Naive thymus-derived CD4-positive, alpha-beta T cell (primary cell): Measurements from ENCODE around the gene IFT172. TPM values are rescaled to one million over a fixed set of nuclear protein-coding genes. Genes with fewer than 3 reads are reported as not detected.
A peak's percentile ranks its signal among the peaks of the same experiment; 100 is the strongest.

Experiments used
- ATAC-seq: fragments of 150-1000 bp; cut with Tn5 transposase; 2 replicates; pipeline ENCODE4 v1.10.0; 2021; ENCODE audit warnings: mild to moderate bottlenecking, moderate library complexity
- CTCF ChIA-PET: fragments of 350-600 bp; sonication (Branson Sonifier 250); formaldehyde crosslinking; loops from one replicate; lab custom pipeline; 2021; ENCODE audit warnings: antibody characterized with exemption; lab: Charles Lee
- POLR2A ChIA-PET: fragments of 350-600 bp; sonication (Branson Sonifier 250); formaldehyde crosslinking; loops from one replicate; lab custom pipeline; 2021; ENCODE audit warnings: antibody characterized with exemption, inconsistent platforms; lab: Charles Lee
- DNase-seq, 9 donors: peaks; one replicate each; pipeline versions ENCODE4 v3.0.0 to v3.0.0-alpha.2; 2020 to 2022; ENCODE audit warnings: mixed read lengths in 1 of 9
- H3K27ac ChIP-seq: one replicate; pipeline ENCODE4 v1.7.0; 2013; ENCODE audit warnings: mild to moderate bottlenecking, low read depth, low read length, moderate library complexity
- H3K27me3 ChIP-seq, 2 donors: one replicate each; pipeline ENCODE4 v1.7.0; 2013; ENCODE audit warnings: low read length in 2 of 2, mild to moderate bottlenecking in 2 of 2, moderate library complexity in 2 of 2; ENCODE audit not compliant: control insufficient read depth in 2 of 2, insufficient read depth in 2 of 2
- H3K36me3 ChIP-seq, 3 experiments: 1 replicate in 2 of 3; 2 replicates in 1 of 3; pipeline ENCODE4 v1.7.0; 2013; ENCODE audit warnings: low read length in 3 of 3, mild to moderate bottlenecking in 3 of 3, moderate library complexity in 1 of 3; ENCODE audit not compliant: insufficient read depth in 3 of 3, control insufficient read depth in 2 of 3
- H3K4me1 ChIP-seq, 2 donors: one replicate each; pipeline ENCODE4 v1.7.0; 2013; ENCODE audit warnings: low read length in 2 of 2, mild to moderate bottlenecking in 2 of 2, moderate library complexity in 1 of 2; ENCODE audit not compliant: control insufficient read depth in 2 of 2, insufficient read depth in 2 of 2
- H3K4me3 ChIP-seq: 2 replicates; pipeline ENCODE4 v1.7.0; 2013; ENCODE audit warnings: mild to moderate bottlenecking, low read length
- H3K9me3 ChIP-seq, 3 experiments: 1 replicate in 2 of 3; 2 replicates in 1 of 3; pipeline ENCODE4 v1.7.0; 2013; ENCODE audit warnings: low read length in 3 of 3; ENCODE audit not compliant: control insufficient read depth in 2 of 3
- H3K27ac Mint-ChIP-seq, 9 donors: one replicate each; pipeline ENCODE4 v1.8.0; 2020 to 2022; ENCODE audit warnings: mixed read lengths in 9 of 9, mild to moderate bottlenecking in 8 of 9, moderate library complexity in 5 of 9, inconsistent platforms in 2 of 9
- H3K27me3 Mint-ChIP-seq, 5 donors: one replicate each; pipeline ENCODE4 v1.8.0; 2021 to 2022; ENCODE audit warnings: mixed read lengths in 5 of 5, mild to moderate bottlenecking in 1 of 5
- H3K36me3 Mint-ChIP-seq, 5 donors: one replicate each; pipeline ENCODE4 v1.8.0; 2020 to 2022; ENCODE audit warnings: mixed read lengths in 5 of 5, mild to moderate bottlenecking in 3 of 5, inconsistent platforms in 1 of 5
- H3K4me1 Mint-ChIP-seq, 7 donors: one replicate each; pipeline ENCODE4 v1.8.0; 2020 to 2022; ENCODE audit warnings: mixed read lengths in 7 of 7, mild to moderate bottlenecking in 3 of 7, inconsistent platforms in 1 of 7
- H3K4me3 Mint-ChIP-seq, 10 donors: one replicate each; pipeline ENCODE4 v1.8.0; 2020 to 2022; ENCODE audit warnings: mild to moderate bottlenecking in 10 of 10, mixed read lengths in 10 of 10, moderate library complexity in 6 of 10, inconsistent platforms in 2 of 10
- H3K9me3 Mint-ChIP-seq, 11 donors: one replicate each; pipeline ENCODE4 v1.8.0; 2020 to 2022; ENCODE audit warnings: mixed read lengths in 11 of 11, mild to moderate bottlenecking in 4 of 11, inconsistent platforms in 1 of 11, moderate library complexity in 1 of 11
- intact Hi-C, 2 donors: fragments of 100-400 bp; cut with micrococcal nuclease; formaldehyde crosslinking; loops; one replicate each; pipeline ENCODE4 v1.15.1; 2023
- polyA plus RNA-seq, 2 donors: library from polyadenylated mRNA; unstranded; fragments of 300-500 nt; fragmentation: Illumina TruSeq; gene quantifications; one replicate each; pipeline ENCODE4 v1.2.3, GENCODE V29; 2021
- total RNA-seq, 6 experiments: library from RNA in 5 of 6; stranded (reverse) in 5 of 6; gene quantifications; 1 replicate in 5 of 6; 2 replicates in 1 of 6; pipeline ENCODE4 v1.2.3 and lab custom pipeline; 2021 to 2026

Gene IFT172
- total and polyA plus RNA-seq, 7 experiments from 2014 or later: 1.4 to 35.8 (median 21.1) TPM

GRCh38 chr2:27422958-27423357, 66.6 kb downstream of the IFT172 start:
- no peak overlapping the region for H3K4me3 Mint-ChIP-seq
- CTCF ChIA-PET: no interaction called here
- intact Hi-C loops: no loop called here
- no peaks in the 10 kb centered on the region for H3K4me1 ChIP-seq
- H3K27me3 ChIP-seq: no peaks in the 10 kb centered on the region
- H3K27ac Mint-ChIP-seq: no peak overlapping the region
- peaks cover 0 to 8% (median 0%) of the 10 kb centered on the region in 5 donors for H3K27me3 Mint-ChIP-seq
- H3K27ac ChIP-seq: no peak overlapping the region
- H3K9me3 Mint-ChIP-seq: no peaks in the 10 kb centered on the region
- H3K36me3 ChIP-seq: no peaks in the 10 kb centered on the region
- peaks cover 5 to 10% (median 7%) of the 10 kb centered on the region in 7 donors for H3K4me1 Mint-ChIP-seq
- H3K36me3 Mint-ChIP-seq: no peaks in the 10 kb centered on the region
- POLR2A ChIA-PET: interaction anchor here (1.1 kb wide), 1 partner anchor 13 kb away, joined by 3 read pairs; no protein-coding TSS in a partner anchor
- no peaks in the 10 kb centered on the region for H3K9me3 ChIP-seq
- ATAC-seq (no peak), DNase-seq (no peak)
- no peak overlapping the region for H3K4me3 ChIP-seq

GRCh38 chr2:27421660-27422250, 67.8 kb downstream of the IFT172 start:
- Mint-ChIP-seq H3K4me3 (no peak overlapping the region), H3K27ac (peak overlapping the region in 1 of 9 donors; percentile 14), H3K27me3 (peaks cover 0 to 8% (median 0%) of the 10 kb centered on the region in 5 donors), H3K4me1 (peaks cover 0 to 4% (median 0%) of the 10 kb centered on the region in 7 donors), H3K9me3 (no peaks in the 10 kb centered on the region), H3K36me3 (no peaks in the 10 kb centered on the region)
- no peaks in the 10 kb centered on the region for H3K4me1 ChIP-seq
- no peak overlapping the region for H3K27ac ChIP-seq
- intact Hi-C loops: no loop called here
- H3K4me3 ChIP-seq: no peak overlapping the region
- ChIA-PET POLR2A (interaction anchor here (1.1 kb wide), 1 partner anchor 12 kb away, joined by 4 read pairs; the partner anchor contains the start of gene PPM1G), CTCF (no interaction called here)
- H3K36me3 ChIP-seq: no peaks in the 10 kb centered on the region
- no peaks in the 10 kb centered on the region for H3K27me3 ChIP-seq
- DNase-seq: no peak
- ATAC-seq: no peak
- no peaks in the 10 kb centered on the region for H3K9me3 ChIP-seq

GRCh38 chr2:27420996-27421395, 68.5 kb downstream of the IFT172 start:
- Histone ChIP-seq H3K4me3 (no peak overlapping the region), H3K9me3 (no peaks in the 10 kb centered on the region), H3K36me3 (no peaks in the 10 kb centered on the region), H3K4me1 (no peaks in the 10 kb centered on the region), H3K27ac (no peak overlapping the region), H3K27me3 (no peaks in the 10 kb centered on the region)
- ChIA-PET POLR2A (interaction anchor here (1.1 kb wide), 1 partner anchor 11 kb away, joined by 4 read pairs; the partner anchor contains the start of gene PPM1G), CTCF (no interaction called here)
- H3K9me3 Mint-ChIP-seq: no peaks in the 10 kb centered on the region
- no peak overlapping the region for H3K27ac Mint-ChIP-seq
- H3K36me3 Mint-ChIP-seq: no peaks in the 10 kb centered on the region
- H3K4me1 Mint-ChIP-seq: peaks cover 0 to 4% (median 0%) of the 10 kb centered on the region in 7 donors
- DNase-seq: no peak
- no peak for ATAC-seq
- H3K4me3 Mint-ChIP-seq: no peak overlapping the region
- intact Hi-C loops: no loop called here
- peaks cover 0 to 8% (median 0%) of the 10 kb centered on the region in 5 donors for H3K27me3 Mint-ChIP-seq

GRCh38 chr2:27416151-27416550, 73.4 kb downstream of the IFT172 start:
- H3K9me3 ChIP-seq: no peaks in the 10 kb centered on the region
- intact Hi-C loops: no loop called here
- Mint-ChIP-seq H3K4me1 (peaks cover 0 to 5% (median 4%) of the 10 kb centered on the region in 7 donors), H3K27ac (no peak overlapping the region), H3K27me3 (peaks cover 0 to 12% (median 0%) of the 10 kb centered on the region in 5 donors), H3K36me3 (peaks cover 0 to 3% (median 0%) of the 10 kb centered on the region in 5 donors), H3K4me3 (no peak overlapping the region), H3K9me3 (peaks cover 0 to 4% (median 0%) of the 10 kb centered on the region in 11 donors)
- no peak overlapping the region for H3K27ac ChIP-seq
- ChIA-PET CTCF (no interaction called here), POLR2A (no interaction called here)
- DNase-seq (no peak), ATAC-seq (no peak)
- H3K27me3 ChIP-seq: no peaks in the 10 kb centered on the region
- H3K4me1 ChIP-seq: no peaks in the 10 kb centered on the region
- H3K4me3 ChIP-seq: no peak overlapping the region
- no peaks in the 10 kb centered on the region for H3K36me3 ChIP-seq

- no peak for ATAC-seq
- POLR2A ChIA-PET: no interaction called here
- peak overlapping the region in 1 of 10 donors; percentile 17 for H3K4me3 Mint-ChIP-seq
These were observed 77.0 kb downstream of the IFT172 start for GRCh38 chr2:27412419-27413152.

GRCh38 chr2:27409321-27410073, 80.0 kb downstream of the IFT172 start, which contains the start of gene PPM1G:
PPM1G (minus strand) TSS chr2:27409591; CDS start chr2:27409422, 169 bp downstream.
- POLR2A ChIA-PET: interaction anchor here (0.6 to 3.2 kb wide), 18 partner anchors 12 to 338 kb away, joined by 3 to 58 read pairs (median 4); partner anchors contain the start of genes ATRAID, CCDC121, EIF2B4 and GPN1
- peak; percentile 92 to 98 (median 95) for DNase-seq
- H3K4me3 ChIP-seq: peak within 1 kb of the TSS; percentile 92
- Mint-ChIP-seq H3K27ac (peak within 1 kb of the TSS; percentile 89 to 98 (median 95)), H3K9me3 (peaks cover 0 to 6% (median 0%) of the 10 kb centered on the region in 11 donors), H3K27me3 (peaks cover 0 to 7% (median 0%) of the 10 kb centered on the region in 5 donors), H3K4me3 (peak within 1 kb of the TSS; percentile 87 to 96 (median 92)), H3K36me3 (peaks cover 0 to 9% (median 0%) of the 10 kb centered on the region in 5 donors), H3K4me1 (peaks cover 28 to 50% (median 35%) of the 10 kb centered on the region in 7 donors)
- peaks cover 0 to 14% (median 0%) of the 10 kb centered on the region in 3 experiments for H3K36me3 ChIP-seq
- peak within 1 kb of the TSS; percentile 89 for H3K27ac ChIP-seq
- peaks cover 13 to 17% of the 10 kb centered on the region in 2 donors for H3K4me1 ChIP-seq
- peak; percentile 99 for ATAC-seq
- intact Hi-C loops: loop anchor here (1.0 to 10.0 kb wide), 14 partner anchors 17 to 1531 kb away; partner anchors contain the start of genes ATRAID (in 2 of the 2), EIF2B4 (in 2 of the 2), GTF3C2 (in 2 of the 2) and IFT172 (in 2 of the 2)
- H3K9me3 ChIP-seq: no peaks in the 10 kb centered on the region
- CTCF ChIA-PET: no interaction called here
- H3K27me3 ChIP-seq: no peaks in the 10 kb centered on the region

More at GRCh38 chr2:27412419-27413152, 77.0 kb downstream of the IFT172 start:
- H3K9me3 Mint-ChIP-seq: peaks cover 0 to 6% (median 0%) of the 10 kb centered on the region in 11 donors
- peaks cover 0 to 6% (median 0%) of the 10 kb centered on the region in 3 experiments for H3K36me3 ChIP-seq
- DNase-seq: no peak
- no peaks in the 10 kb centered on the region for H3K9me3 ChIP-seq
- H3K4me3 ChIP-seq: no peak overlapping the region
- peaks cover 0 to 7% (median 0%) of the 10 kb centered on the region in 5 donors for H3K27me3 Mint-ChIP-seq
- CTCF ChIA-PET: no interaction called here
- peaks cover 0 to 5% (median 0%) of the 10 kb centered on the region in 5 donors for H3K36me3 Mint-ChIP-seq
- intact Hi-C loops: no loop called here
- peaks cover 12 to 26% (median 18%) of the 10 kb centered on the region in 7 donors for H3K4me1 Mint-ChIP-seq
- no peaks in the 10 kb centered on the region for H3K27me3 ChIP-seq
- H3K27ac ChIP-seq: no peak overlapping the region
- H3K27ac Mint-ChIP-seq: peak overlapping the region in 2 of 9 donors; percentile 15 to 54
- H3K4me1 ChIP-seq: peaks cover 11 to 13% of the 10 kb centered on the region in 2 donors
